ENCODE measurements around the gene E2F2.

- TF ChIP-seq CTCF (CRISPR knock-in tag; IDR thresholded peaks at IDR 0.05), result no peak
- TF ChIP-seq POLR2AphosphoS5 (IDR thresholded peaks at IDR 0.05; ENCODE audit: low read depth, low read length), result no peak
- TF ChIP-seq HDAC2 (CRISPR knock-in tag; IDR thresholded peaks at IDR 0.05), result no peak
- TF ChIP-seq YY1 (IDR thresholded peaks at IDR 0.05; ENCODE audit: insufficient read depth, insufficient replicate concordance, low read depth, low read length), result no peak
- TF ChIP-seq SMARCE1 (IDR thresholded peaks at IDR 0.05; ENCODE audit: borderline replicate concordance), result no peak
- no peak for TF ChIP-seq SUZ12 (IDR thresholded peaks at IDR 0.05; ENCODE audit: low read depth, low read length)
- TF ChIP-seq NFYB (CRISPR knock-in tag; IDR thresholded peaks at IDR 0.05), result no peak
- TF ChIP-seq POLR2A (IDR thresholded peaks at IDR 0.05; ENCODE audit: insufficient read depth in 1 of 2, low read depth in 2 of 2, low read length in 2 of 2), result no peak
- no peak for TF ChIP-seq ATF1 (CRISPR knock-in tag; IDR thresholded peaks at IDR 0.05)
- TF ChIP-seq RAD21 (CRISPR knock-in tag; IDR thresholded peaks at IDR 0.05), result no peak
- no peak for TF ChIP-seq ZNF564 (CRISPR knock-in tag; IDR thresholded peaks at IDR 0.05)
- no peak; the same call in 1 of the 2 replicates for TF ChIP-seq ATF3 (CRISPR knock-in tag; IDR thresholded peaks at IDR 0.05)
- TF ChIP-seq ZFP37 (CRISPR knock-in tag; IDR thresholded peaks at IDR 0.05; ENCODE audit: borderline replicate concordance), result no peak
- no peak for TF ChIP-seq ELK4 (CRISPR knock-in tag; IDR thresholded peaks at IDR 0.05; ENCODE audit: borderline replicate concordance)
These were observed 46.3 kb upstream of the E2F2 start for GRCh38 chr1:23577056-23578004.

Measured in HepG2 (cell line).